ENCODE data around the gene MAS1L.

DNA sequence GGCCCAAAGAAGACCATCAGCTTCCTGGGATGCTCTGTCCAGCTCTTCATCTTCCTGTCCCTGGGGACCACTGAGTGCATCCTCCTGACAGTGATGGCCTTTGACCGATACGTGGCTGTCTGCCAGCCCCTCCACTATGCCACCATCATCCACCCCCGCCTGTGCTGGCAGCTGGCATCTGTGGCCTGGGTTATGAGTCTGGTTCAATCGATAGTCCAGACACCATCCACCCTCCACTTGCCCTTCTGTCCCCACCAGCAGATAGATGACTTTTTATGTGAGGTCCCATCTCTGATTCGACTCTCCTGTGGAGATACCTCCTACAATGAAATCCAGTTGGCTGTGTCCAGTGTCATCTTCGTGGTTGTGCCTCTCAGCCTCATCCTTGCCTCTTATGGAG lies 25.7 kb downstream of the MAS1L start:
- TF ChIP-seq, protein P1, sequence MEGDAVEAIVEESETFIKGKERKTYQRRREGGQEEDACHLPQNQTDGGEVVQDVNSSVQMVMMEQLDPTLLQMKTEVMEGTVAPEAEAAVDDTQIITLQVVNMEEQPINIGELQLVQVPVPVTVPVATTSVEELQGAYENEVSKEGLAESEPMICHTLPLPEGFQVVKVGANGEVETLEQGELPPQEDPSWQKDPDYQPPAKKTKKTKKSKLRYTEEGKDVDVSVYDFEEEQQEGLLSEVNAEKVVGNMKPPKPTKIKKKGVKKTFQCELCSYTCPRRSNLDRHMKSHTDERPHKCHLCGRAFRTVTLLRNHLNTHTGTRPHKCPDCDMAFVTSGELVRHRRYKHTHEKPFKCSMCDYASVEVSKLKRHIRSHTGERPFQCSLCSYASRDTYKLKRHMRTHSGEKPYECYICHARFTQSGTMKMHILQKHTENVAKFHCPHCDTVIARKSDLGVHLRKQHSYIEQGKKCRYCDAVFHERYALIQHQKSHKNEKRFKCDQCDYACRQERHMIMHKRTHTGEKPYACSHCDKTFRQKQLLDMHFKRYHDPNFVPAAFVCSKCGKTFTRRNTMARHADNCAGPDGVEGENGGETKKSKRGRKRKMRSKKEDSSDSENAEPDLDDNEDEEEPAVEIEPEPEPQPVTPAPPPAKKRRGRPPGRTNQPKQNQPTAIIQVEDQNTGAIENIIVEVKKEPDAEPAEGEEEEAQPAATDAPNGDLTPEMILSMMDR (IDR thresholded peaks at IDR 0.05; ENCODE audit: low read depth, low read length, poor library complexity, severe bottlenecking), result no peak
- TF ChIP-seq EZH2phosphoT487 (IDR thresholded peaks at IDR 0.05; ENCODE audit: borderline replicate concordance, low read length), result no peak
